H9 (cell line): Measurements from ENCODE around the gene IL15RA. TPM values are rescaled to one million over a fixed set of nuclear protein-coding genes. Genes with fewer than 3 reads are reported as not detected.

Experiments
- DNase-seq: peaks from one replicate; pipeline ENCODE4 v3.0.0-alpha.2; 2017
- H2AFZ ChIP-seq: one replicate; pipeline ENCODE4 v1.6.1; 2013; ENCODE audit warnings: mild to moderate bottlenecking, low read length, control low read depth, moderate library complexity
- H2AK5ac ChIP-seq: 2 replicates; pipeline ENCODE4 v1.6.1; 2013; ENCODE audit warnings: low read length, control low read depth, mixed read lengths; ENCODE audit not compliant: insufficient read length
- H2BK120ac ChIP-seq: one replicate; pipeline ENCODE4 v1.6.1; 2013; ENCODE audit warnings: low read depth, mild to moderate bottlenecking, low read length, control low read depth, inconsistent platforms; ENCODE audit not compliant: poor library complexity, severe bottlenecking
- H2BK12ac ChIP-seq: 2 replicates; pipeline ENCODE4 v1.6.1; 2013; ENCODE audit warnings: low read length, control low read depth, mixed read lengths, low read depth; ENCODE audit not compliant: insufficient read length
- H2BK15ac ChIP-seq: 2 replicates; pipeline ENCODE4 v1.6.1; 2013; ENCODE audit warnings: low read depth, low read length, control low read depth
- H2BK20ac ChIP-seq: one replicate; pipeline ENCODE4 v1.6.1; 2013; ENCODE audit warnings: low read depth, mild to moderate bottlenecking, low read length, control low read depth, inconsistent platforms; ENCODE audit not compliant: poor library complexity, severe bottlenecking
- H2BK5ac ChIP-seq: 2 replicates; pipeline ENCODE4 v1.6.1; 2013; ENCODE audit warnings: low read length, control low read depth, mixed read lengths; ENCODE audit not compliant: insufficient read length
- H3K14ac ChIP-seq: 2 replicates; pipeline ENCODE4 v1.6.1; 2013; ENCODE audit warnings: low read length, control low read depth; ENCODE audit not compliant: insufficient read depth
- H3K18ac ChIP-seq: 2 replicates; pipeline ENCODE4 v1.6.1; 2013; ENCODE audit warnings: low read depth, mild to moderate bottlenecking, mixed read lengths, low read length, control low read depth; ENCODE audit not compliant: insufficient read length
- H3K23ac ChIP-seq: 2 replicates; pipeline ENCODE4 v1.6.1; 2013; ENCODE audit warnings: low read length, control low read depth, mixed read lengths, low read depth; ENCODE audit not compliant: insufficient read length
- H3K23me2 ChIP-seq: 2 replicates; pipeline ENCODE4 v1.6.1; 2013; ENCODE audit warnings: low read depth, mild to moderate bottlenecking, mixed read lengths, low read length, control low read depth; ENCODE audit not compliant: insufficient read length, poor library complexity, severe bottlenecking
- H3K27ac ChIP-seq: 2 replicates; pipeline ENCODE4 v1.5.1; 2013; ENCODE audit warnings: low read length, control low read depth, mixed read lengths, low read depth; ENCODE audit not compliant: insufficient read length
- H3K27me3 ChIP-seq: 2 replicates; pipeline ENCODE4 v1.6.1; 2013; ENCODE audit warnings: low read length, control low read depth, inconsistent platforms; ENCODE audit not compliant: insufficient read depth
- H3K4ac ChIP-seq: 2 replicates; pipeline ENCODE4 v1.6.1; 2013; ENCODE audit warnings: low read depth, mild to moderate bottlenecking, control low read depth, inconsistent platforms, low read length, moderate library complexity
- H3K4me1 ChIP-seq: 2 replicates; pipeline ENCODE4 v1.6.1; 2013; ENCODE audit warnings: low read length, control low read depth, inconsistent platforms; ENCODE audit not compliant: insufficient read depth
- H3K4me2 ChIP-seq: 2 replicates; pipeline ENCODE4 v1.6.1; 2013; ENCODE audit warnings: low read length, control low read depth, mixed read lengths; ENCODE audit not compliant: insufficient read length, insufficient read depth
- H3K56ac ChIP-seq: 2 replicates; pipeline ENCODE4 v1.6.1; 2013; ENCODE audit warnings: low read depth, mild to moderate bottlenecking, mixed read lengths, low read length, control low read depth; ENCODE audit not compliant: insufficient read length
- H3K79me1 ChIP-seq: 2 replicates; pipeline ENCODE4 v1.6.1; 2013; ENCODE audit warnings: low read depth, mild to moderate bottlenecking, moderate library complexity, low read length, control low read depth, inconsistent platforms; ENCODE audit not compliant: insufficient read depth, poor library complexity, severe bottlenecking
- H3K79me2 ChIP-seq: 2 replicates; pipeline ENCODE4 v1.6.1; 2013; ENCODE audit warnings: low read length, control low read depth, inconsistent platforms; ENCODE audit not compliant: insufficient read depth
- H3K9ac ChIP-seq: 2 replicates; pipeline ENCODE4 v1.6.1; 2013; ENCODE audit warnings: low read length, control low read depth, mixed read lengths; ENCODE audit not compliant: insufficient read length; ENCODE audit errors: extremely low read depth
- H3K9me3 ChIP-seq: one replicate; pipeline ENCODE4 v1.6.1; 2013; ENCODE audit warnings: low read depth, low read length, inconsistent platforms; ENCODE audit not compliant: control insufficient read depth
- H3T11ph ChIP-seq: one replicate; pipeline ENCODE4 v1.6.1; 2013; ENCODE audit warnings: mild to moderate bottlenecking, low read length, control low read depth, inconsistent platforms
- H4K20me1 ChIP-seq: one replicate; pipeline ENCODE4 v1.6.1; 2013; ENCODE audit not compliant: control insufficient read depth, insufficient read length, insufficient read depth
- H4K5ac ChIP-seq: 2 replicates; pipeline ENCODE4 v1.6.1; 2013; ENCODE audit warnings: low read depth, mild to moderate bottlenecking, mixed read lengths, low read length, control low read depth; ENCODE audit not compliant: insufficient read length
- H4K8ac ChIP-seq: replicated peaks from 2 replicates; pipeline ENCODE4 v1.6.1; 2013; ENCODE audit warnings: low read length, control low read depth, mixed read lengths, low read depth; ENCODE audit not compliant: insufficient read length
- H4K91ac ChIP-seq: 2 replicates; pipeline ENCODE4 v1.6.1; 2013; ENCODE audit warnings: low read depth, mild to moderate bottlenecking, moderate library complexity, mixed read lengths, low read length, control low read depth; ENCODE audit not compliant: insufficient read length
- H3K27ac Mint-ChIP-seq, 3 experiments: 2 replicates in 2 of 3; 3 replicates in 1 of 3; pipeline ENCODE4 v1.8.0; 2020 to 2021; ENCODE audit warnings: mixed read lengths in 3 of 3, mild to moderate bottlenecking in 1 of 3, moderate library complexity in 1 of 3
- H3K27me3 Mint-ChIP-seq: 2 replicates; pipeline ENCODE4 v1.8.0; 2021; ENCODE audit warnings: low read depth, mild to moderate bottlenecking, moderate library complexity, mixed read lengths
- H3K36me3 Mint-ChIP-seq, 3 experiments: 2 replicates in 2 of 3; 3 replicates in 1 of 3; pipeline ENCODE4 v1.8.0; 2020 to 2021; ENCODE audit warnings: low read depth in 3 of 3, mixed read lengths in 3 of 3; ENCODE audit not compliant: insufficient read depth in 1 of 3
- H3K4me1 Mint-ChIP-seq, 2 experiments: 2 replicates each; pipeline ENCODE4 v1.8.0; 2020; ENCODE audit warnings: mixed read lengths in 2 of 2
- H3K4me3 Mint-ChIP-seq, 2 experiments: 2 replicates in 1 of 2; 3 replicates in 1 of 2; pipeline ENCODE4 v1.8.0; 2020 to 2021; ENCODE audit warnings: mild to moderate bottlenecking in 2 of 2, mixed read lengths in 2 of 2, moderate library complexity in 1 of 2
- H3K9me3 Mint-ChIP-seq, 2 experiments: 2 replicates in 1 of 2; 3 replicates in 1 of 2; pipeline ENCODE4 v1.8.0; 2020; ENCODE audit warnings: mild to moderate bottlenecking in 2 of 2, mixed read lengths in 2 of 2, moderate library complexity in 1 of 2
- CTCF ChIP-seq: fragments of 200-600 bp; sonication (generic); conservative IDR thresholded peaks from 3 replicates; pipeline ENCODE4 v1.8.0; 2021; ENCODE audit warnings: antibody characterized with exemption, mild to moderate bottlenecking
- WGBS: extraction: QIAGEN DNeasy Blood & Tissue Kit; methylation state at CpG from one replicate; pipeline ENCODE4 v1.1.7; 2013; ENCODE audit warnings: missing lambda C conversion rate, low lambda C conversion rate, mixed read lengths; ENCODE audit not compliant: insufficient read length; ENCODE audit errors: extremely low coverage; 5-methylcytosine and 5-hydroxymethylcytosine counted together
- total RNA-seq: library from RNA; stranded (reverse); gene quantifications from 2 replicates; pipeline ENCODE4 v1.2.1, GENCODE V29; 2021

Gene IL15RA
- total RNA-seq, 1 experiment from 2014 or later: 0.31 TPM

- H2AK5ac ChIP-seq: no peak overlapping the region
- Mint-ChIP-seq H3K9me3 (no peaks in the 10 kb centered on the region; a peak in 1 of 5 replicates), H3K4me3 (no peak overlapping the region), H3K4me1 (peaks cover 8 to 12% of the 10 kb centered on the region in 2 experiments), H3K27me3 (no peaks in the 10 kb centered on the region), H3K36me3 (no peaks in the 10 kb centered on the region), H3K27ac (no peak overlapping the region)
- H4K5ac ChIP-seq: no peak overlapping the region
- no peak overlapping the region for H2BK15ac ChIP-seq
- no peaks in the 10 kb centered on the region for H3K27me3 ChIP-seq
- WGBS: no CpG with 5 or more reads among the region's 2 CpGs
- no peak overlapping the region for H3K4ac ChIP-seq
- H3K27ac ChIP-seq: no peak overlapping the region
- no peak overlapping the region for H3K56ac ChIP-seq
- H2BK12ac ChIP-seq: no peak overlapping the region
- no peak overlapping the region for H2BK20ac ChIP-seq
- no peaks in the 10 kb centered on the region for H3K79me1 ChIP-seq
- H3K23me2 ChIP-seq: no peaks in the 10 kb centered on the region
- DNase-seq: no peak
- no peak overlapping the region for H3K23ac ChIP-seq
- H3K18ac ChIP-seq: no peak overlapping the region
- H4K20me1 ChIP-seq: no peaks in the 10 kb centered on the region
- no peaks in the 10 kb centered on the region for H3K79me2 ChIP-seq
- H2BK120ac ChIP-seq: no peak overlapping the region
- no peak overlapping the region for H3K14ac ChIP-seq
- no peak overlapping the region for H4K8ac ChIP-seq
- no peaks in the 10 kb centered on the region for H3K9me3 ChIP-seq
- no peak overlapping the region for H2BK5ac ChIP-seq
- H3K4me1 ChIP-seq: no peaks in the 10 kb centered on the region; the same call in 1 of the 2 replicates
- TF ChIP-seq CTCF: no peak
- no peak overlapping the region for H4K91ac ChIP-seq
- no peak overlapping the region for H3T11ph ChIP-seq
- no peak overlapping the region for H2AFZ ChIP-seq
- H3K4me2 ChIP-seq: no peak overlapping the region
- H3K9ac ChIP-seq: no peak overlapping the region
Observed at GRCh38 chr10:5958077-5958476, 19.3 kb downstream of the IL15RA start.
